SHP77 treated with DMSO at 0.1 percent for 48 hours (cell line): ENCODE data around the gene ACSL5.
"Not testable (repeated sequence)": the region's sequence is repeated elsewhere in the genome, so short reads cannot be mapped to it uniquely, and the experiment has no call there.

Source experiments
- DNase-seq: peaks from one replicate; lab custom pipeline; 2025; lab: John Stamatoyannopoulos, UW

Gene ACSL5

DNA sequence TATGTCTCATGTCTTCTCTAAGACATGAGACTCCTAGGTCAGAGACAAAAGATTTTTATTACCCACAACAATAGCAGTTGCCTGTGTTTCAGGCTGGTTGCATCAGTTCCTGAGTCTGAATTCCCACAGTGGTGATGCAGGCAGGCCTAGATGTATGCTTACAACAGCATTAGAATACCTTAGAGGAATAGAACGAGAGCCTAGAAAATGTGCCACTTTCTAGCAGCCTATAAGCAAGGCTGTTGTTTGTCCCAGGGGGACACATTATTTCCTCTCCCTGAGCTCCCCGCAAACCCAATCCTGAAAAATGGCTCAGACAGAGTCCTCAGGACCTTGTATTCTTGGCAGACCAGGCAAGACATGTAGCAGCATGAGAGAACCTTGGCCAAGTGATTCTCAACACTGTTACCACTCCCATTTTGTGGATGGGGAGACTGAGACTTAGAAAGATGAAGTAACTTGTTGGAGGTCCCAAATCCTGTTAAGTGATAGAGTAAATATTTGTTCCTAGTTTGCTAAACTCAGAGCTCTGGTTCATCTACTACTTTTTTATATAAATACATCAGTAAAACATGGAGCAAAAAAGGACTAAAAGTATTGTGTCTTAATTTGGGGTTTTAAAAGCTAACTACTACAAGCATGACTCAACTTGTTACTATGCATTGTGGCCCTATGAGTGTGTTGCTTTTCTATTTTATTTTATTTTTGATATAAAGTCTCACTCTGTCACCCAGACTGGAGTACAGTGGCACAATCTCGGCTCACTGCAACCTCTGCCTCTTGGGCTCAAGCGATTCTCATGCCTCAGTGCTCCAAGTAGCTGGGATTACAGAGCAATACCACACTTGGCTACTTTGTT, 87.3 kb downstream of the ACSL5 start:
- DNase-seq = no peak

DNA sequence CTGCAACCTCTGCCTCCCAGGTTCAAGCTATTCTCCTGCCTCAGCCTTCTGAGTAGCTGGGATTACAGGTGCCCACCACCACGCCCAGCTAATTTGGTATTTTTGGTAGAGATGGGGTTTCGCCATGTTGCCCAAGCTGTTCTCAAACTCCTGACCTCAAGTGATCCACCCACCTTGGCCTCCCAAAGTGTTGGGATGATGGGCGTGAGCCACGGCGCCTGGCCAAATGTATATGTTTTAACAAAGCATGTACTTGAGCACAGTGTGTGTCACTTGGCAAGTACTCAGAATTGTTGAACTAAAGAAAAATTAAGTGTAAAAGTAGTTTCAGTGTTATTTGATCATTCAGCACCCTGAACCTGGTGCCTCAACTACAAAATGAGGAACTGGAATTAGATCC, 90.2 kb downstream of the ACSL5 start:
- DNase-seq = not testable (repeated sequence)

DNA sequence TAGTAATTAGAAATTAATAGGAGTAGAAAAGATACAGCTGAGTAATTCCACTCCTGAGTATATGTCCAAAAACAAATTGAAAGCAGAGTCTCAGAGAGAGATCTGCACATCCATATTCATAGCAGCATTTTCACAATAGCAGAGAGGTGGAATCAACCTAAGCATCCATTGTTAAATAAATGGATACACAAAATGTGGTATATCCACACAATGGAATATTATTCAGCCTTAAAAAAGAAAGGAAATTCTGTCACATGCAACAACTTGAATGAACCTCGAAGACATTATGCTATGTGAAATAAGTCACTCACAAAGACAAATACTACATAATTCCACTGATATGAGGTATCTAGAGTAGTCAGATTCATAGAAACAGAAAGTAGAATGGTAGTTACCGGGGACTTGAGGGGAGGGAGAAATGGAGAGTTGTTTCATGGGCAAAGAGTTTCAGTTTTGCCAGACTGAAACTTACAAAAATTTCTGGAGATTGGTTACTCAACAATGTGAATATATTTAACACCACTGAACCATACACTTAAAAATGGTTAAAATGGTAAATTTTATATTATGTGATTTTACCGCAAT, 91.5 kb downstream of the ACSL5 start:
- no peak for DNase-seq

GRCh38 chr10:112466802-112467201, 92.9 kb downstream of the ACSL5 start:
- no peak for DNase-seq

- no peak for DNase-seq
These were observed 93.7 kb downstream of the ACSL5 start for GRCh38 chr10:112467541-112468075.

GRCh38 chr10:112471878-112472487, 98.1 kb downstream of the ACSL5 start:
- DNase-seq = peak; percentile 13

GRCh38 chr10:112475575-112476218, 101.8 kb downstream of the ACSL5 start:
- DNase-seq = no peak
